ENCODE data around the gene PLCL2.

PLCL2 gene

DNA sequence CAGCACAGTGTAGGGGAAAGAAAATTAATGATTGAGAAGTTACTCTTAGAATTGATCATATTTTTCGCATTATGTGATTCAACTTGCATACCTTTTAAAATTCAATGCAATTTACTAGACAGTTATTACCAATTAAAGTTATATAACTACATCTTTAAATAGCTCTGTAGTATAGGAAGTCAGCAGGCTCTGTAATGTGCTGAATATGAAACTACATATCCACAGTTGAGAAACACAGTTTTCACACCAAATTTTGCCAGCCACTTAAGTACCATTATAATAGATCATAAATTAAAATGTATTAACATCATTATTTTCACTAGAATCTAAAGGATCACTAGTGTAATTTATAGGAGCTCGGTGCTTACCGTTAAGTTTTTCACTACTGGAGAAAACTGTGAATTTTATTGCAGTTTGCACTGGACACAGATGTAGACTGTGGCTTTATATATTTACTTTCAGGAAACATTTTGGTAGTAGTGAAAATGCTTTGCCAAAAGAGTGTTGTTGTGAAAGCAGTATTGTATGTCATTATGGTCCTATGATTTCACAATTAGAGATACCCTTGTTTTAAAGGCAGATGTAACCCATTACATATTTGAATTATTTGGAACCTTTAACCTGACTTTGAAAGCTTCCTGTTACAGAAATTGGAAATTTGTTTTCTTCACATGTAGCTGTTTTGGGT lies 113.6 kb downstream of the PLCL2 start:
- H3K79me2 ChIP-seq (ENCODE audit: low read length) = peaks cover 1% of the 10 kb centered on the region; the same call in 1 of the 2 replicates
- H3K36me3 ChIP-seq (replicated peaks; ENCODE audit: low read depth, low read length) = no peaks in the 10 kb centered on the region
- no peaks in the 10 kb centered on the region for H3K4me1 ChIP-seq (ENCODE audit: low read length)

DNA sequence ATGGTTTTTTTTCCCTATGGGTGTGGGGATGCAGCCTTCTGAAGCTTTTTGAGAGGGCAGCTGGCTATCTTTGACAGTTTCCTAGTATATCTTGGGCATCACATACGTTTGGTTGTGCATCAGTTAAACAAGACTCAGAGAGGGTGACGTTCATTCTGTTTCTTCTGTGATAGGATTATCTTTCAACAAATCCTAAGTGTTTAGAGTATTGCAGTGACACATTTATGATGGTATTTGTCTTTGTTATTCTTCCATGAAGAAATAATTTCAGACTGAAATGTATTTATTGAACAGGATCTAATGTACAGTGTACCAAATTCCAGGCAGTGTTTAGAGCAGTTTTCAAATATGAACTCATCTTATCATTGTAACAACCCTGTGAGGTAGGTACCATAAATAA lies 114.4 kb downstream of the PLCL2 start:
- Histone ChIP-seq H3K79me2 (ENCODE audit: low read length) (peaks cover 4% of the 10 kb centered on the region; the same call in 1 of the 2 replicates), H3K4me1 (ENCODE audit: low read length) (no peaks in the 10 kb centered on the region), H3K36me3 (replicated peaks; ENCODE audit: low read depth, low read length) (no peaks in the 10 kb centered on the region), H3K4me3 (ENCODE audit: low read length) (no peak overlapping the region), H2AFZ (ENCODE audit: low read depth, low read length) (no peak overlapping the region), H3K9ac (ENCODE audit: low read length) (no peak overlapping the region), H3K27me3 (ENCODE audit: low read depth, low read length) (no peaks in the 10 kb centered on the region), H4K20me1 (ENCODE audit: insufficient read depth, low read length) (peaks cover 3% of the 10 kb centered on the region; the same call in 1 of the 2 replicates), H3K9me3 (ENCODE audit: insufficient read depth, low read length) (no peaks in the 10 kb centered on the region), H3K27ac (ENCODE audit: low read length) (no peak overlapping the region), H3K4me2 (ENCODE audit: low read length) (no peak overlapping the region)
- TF ChIP-seq EZH2phosphoT487 (IDR thresholded peaks at IDR 0.05; ENCODE audit: low read depth) = no peak
- TF ChIP-seq, protein P1, sequence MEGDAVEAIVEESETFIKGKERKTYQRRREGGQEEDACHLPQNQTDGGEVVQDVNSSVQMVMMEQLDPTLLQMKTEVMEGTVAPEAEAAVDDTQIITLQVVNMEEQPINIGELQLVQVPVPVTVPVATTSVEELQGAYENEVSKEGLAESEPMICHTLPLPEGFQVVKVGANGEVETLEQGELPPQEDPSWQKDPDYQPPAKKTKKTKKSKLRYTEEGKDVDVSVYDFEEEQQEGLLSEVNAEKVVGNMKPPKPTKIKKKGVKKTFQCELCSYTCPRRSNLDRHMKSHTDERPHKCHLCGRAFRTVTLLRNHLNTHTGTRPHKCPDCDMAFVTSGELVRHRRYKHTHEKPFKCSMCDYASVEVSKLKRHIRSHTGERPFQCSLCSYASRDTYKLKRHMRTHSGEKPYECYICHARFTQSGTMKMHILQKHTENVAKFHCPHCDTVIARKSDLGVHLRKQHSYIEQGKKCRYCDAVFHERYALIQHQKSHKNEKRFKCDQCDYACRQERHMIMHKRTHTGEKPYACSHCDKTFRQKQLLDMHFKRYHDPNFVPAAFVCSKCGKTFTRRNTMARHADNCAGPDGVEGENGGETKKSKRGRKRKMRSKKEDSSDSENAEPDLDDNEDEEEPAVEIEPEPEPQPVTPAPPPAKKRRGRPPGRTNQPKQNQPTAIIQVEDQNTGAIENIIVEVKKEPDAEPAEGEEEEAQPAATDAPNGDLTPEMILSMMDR (IDR thresholded peaks at IDR 0.05; ENCODE audit: low read depth, low read length) = no peak

More for the DNA sequence above, 113.6 kb downstream of the PLCL2 start:
- peaks cover 3% of the 10 kb centered on the region for H4K20me1 ChIP-seq (ENCODE audit: insufficient read depth, low read length)
- no peaks in the 10 kb centered on the region for H3K27me3 ChIP-seq (ENCODE audit: low read depth, low read length)
- no peak overlapping the region for H3K9ac ChIP-seq (ENCODE audit: low read length)
- H3K27ac ChIP-seq (ENCODE audit: low read length) = no peak overlapping the region
- TF ChIP-seq, protein P1 (IDR thresholded peaks at IDR 0.05; ENCODE audit: low read depth, low read length) = no peak
- TF ChIP-seq EZH2phosphoT487 (IDR thresholded peaks at IDR 0.05; ENCODE audit: low read depth) = no peak
- no peak overlapping the region for H3K4me3 ChIP-seq (ENCODE audit: low read length)
- no peaks in the 10 kb centered on the region for H3K9me3 ChIP-seq (ENCODE audit: insufficient read depth, low read length)
- no peak overlapping the region for H3K4me2 ChIP-seq (ENCODE audit: low read length)
- no peak overlapping the region for H2AFZ ChIP-seq (ENCODE audit: low read depth, low read length)

DNA sequence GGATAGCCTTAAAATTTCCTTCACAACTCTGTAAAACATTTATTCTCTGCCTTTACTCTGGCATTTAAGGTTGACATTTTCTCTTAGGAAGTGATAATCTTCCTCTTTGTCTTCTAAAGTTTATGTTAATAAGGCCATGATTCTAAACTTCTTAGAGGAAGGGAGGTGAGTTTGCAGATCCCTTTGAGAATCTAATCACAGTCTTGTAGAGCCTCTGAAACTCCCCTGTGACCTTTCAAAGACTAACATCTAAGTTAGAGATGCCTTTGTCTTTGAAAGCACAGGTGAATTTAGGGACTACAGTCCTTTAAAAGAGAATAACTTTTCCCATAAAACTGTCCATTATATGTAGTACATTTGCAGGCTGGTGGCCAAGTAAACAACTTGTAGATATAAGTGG lies 115.1 kb downstream of the PLCL2 start:
- Histone ChIP-seq H3K4me2 (ENCODE audit: low read length) (no peak overlapping the region), H3K4me3 (ENCODE audit: low read length) (no peak overlapping the region), H3K27ac (ENCODE audit: low read length) (no peak overlapping the region), H3K27me3 (ENCODE audit: low read depth, low read length) (no peaks in the 10 kb centered on the region), H3K4me1 (ENCODE audit: low read length) (no peaks in the 10 kb centered on the region), H4K20me1 (ENCODE audit: insufficient read depth, low read length) (peaks cover 3% of the 10 kb centered on the region; the same call in 1 of the 2 replicates), H3K9me3 (ENCODE audit: insufficient read depth, low read length) (no peaks in the 10 kb centered on the region), H3K79me2 (ENCODE audit: low read length) (peaks cover 4% of the 10 kb centered on the region; the same call in 1 of the 2 replicates), H3K9ac (ENCODE audit: low read length) (no peak overlapping the region), H3K36me3 (replicated peaks; ENCODE audit: low read depth, low read length) (no peaks in the 10 kb centered on the region), H2AFZ (ENCODE audit: low read depth, low read length) (no peak overlapping the region)
- TF ChIP-seq, protein P1 (IDR thresholded peaks at IDR 0.05; ENCODE audit: low read depth, low read length) = no peak
- TF ChIP-seq EZH2phosphoT487 (IDR thresholded peaks at IDR 0.05; ENCODE audit: low read depth) = no peak

DNA sequence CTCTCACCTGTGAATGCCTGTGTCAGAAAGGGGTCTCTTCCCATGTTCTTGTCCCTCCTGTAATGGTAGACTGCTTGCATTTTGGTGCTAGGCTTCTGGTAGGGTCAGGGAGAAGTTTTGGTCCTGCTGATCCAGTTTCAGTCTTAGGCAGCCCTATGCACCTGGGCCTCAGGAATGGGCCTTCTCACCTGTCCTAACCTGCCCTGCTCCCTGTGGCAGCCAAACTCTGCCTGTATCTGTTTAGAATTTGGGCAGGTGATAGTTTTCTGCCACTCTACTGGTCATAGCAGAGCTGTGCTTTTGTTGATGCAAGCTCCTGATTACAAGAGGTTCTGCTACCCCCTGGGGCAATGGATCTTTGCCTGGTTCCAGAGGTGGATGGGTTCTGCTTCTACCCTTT lies 118.7 kb downstream of the PLCL2 start:
- no peaks in the 10 kb centered on the region; the same call in 1 of the 2 replicates for H4K20me1 ChIP-seq (ENCODE audit: insufficient read depth, low read length)
- H3K4me3 ChIP-seq (ENCODE audit: low read length) = no peak overlapping the region
- no peaks in the 10 kb centered on the region for H3K36me3 ChIP-seq (replicated peaks; ENCODE audit: low read depth, low read length)
- H3K27ac ChIP-seq (ENCODE audit: low read length) = no peak overlapping the region
- H3K9me3 ChIP-seq (ENCODE audit: insufficient read depth, low read length) = no peaks in the 10 kb centered on the region
- H3K79me2 ChIP-seq (ENCODE audit: low read length) = peaks cover 8% of the 10 kb centered on the region; the same call in 1 of the 2 replicates
- H3K4me1 ChIP-seq (ENCODE audit: low read length) = peaks cover 3% of the 10 kb centered on the region; the same call in 1 of the 2 replicates
- no peak overlapping the region for H2AFZ ChIP-seq (ENCODE audit: low read depth, low read length)
- TF ChIP-seq, protein P1 (IDR thresholded peaks at IDR 0.05; ENCODE audit: low read depth, low read length) = no peak
- TF ChIP-seq EZH2phosphoT487 (IDR thresholded peaks at IDR 0.05; ENCODE audit: low read depth) = no peak
- no peak overlapping the region for H3K4me2 ChIP-seq (ENCODE audit: low read length)
- H3K27me3 ChIP-seq (ENCODE audit: low read depth, low read length) = no peaks in the 10 kb centered on the region
- no peak overlapping the region for H3K9ac ChIP-seq (ENCODE audit: low read length)
